H1 (cell line): ENCODE results near the gene MEF2A. TPM values are rescaled to one million over a fixed set of nuclear protein-coding genes. Genes with fewer than 3 reads are reported as not detected.

Experiments
- CTCF ChIA-PET: fragments of 300-600 bp; sonication (Branson Sonifier 250); formaldehyde crosslinking; loops from one replicate; lab custom pipeline; 2021; ENCODE audit not compliant: partially characterized antibody; lab: Charles Lee
- POLR2A ChIA-PET: fragments of 300-600 bp; sonication (Branson Sonifier 250); formaldehyde crosslinking; loops from one replicate; lab custom pipeline; 2021; ENCODE audit warnings: inconsistent platforms; ENCODE audit not compliant: partially characterized antibody; lab: Charles Lee
- DNase-seq, 2 experiments: peaks; one replicate each; pipeline versions ENCODE4 v3.0.0 to v3.0.0-alpha.2; 2010 to 2022; ENCODE audit warnings: low spot score in 2 of 2, low read depth in 1 of 2, mixed read lengths in 1 of 2
- FAIRE-seq: peaks from 2 replicates; lab custom pipeline; 2011; peaks lifted over from hg19 to GRCh38; lab: Jason Lieb, UNC
- H2AFZ ChIP-seq: 2 replicates; pipeline ENCODE4 v1.8.1; 2012; ENCODE audit warnings: low read length, inconsistent platforms
- H2AK5ac ChIP-seq: 2 replicates; pipeline ENCODE4 v1.6.1; 2013; ENCODE audit warnings: low read depth, low read length
- H2BK120ac ChIP-seq: replicated peaks from 2 replicates; pipeline ENCODE3; 2013; ENCODE audit warnings: low read depth, low read length, inconsistent platforms
- H2BK12ac ChIP-seq: 2 replicates; pipeline ENCODE4 v1.6.1; 2013; ENCODE audit warnings: low read depth, low read length
- H2BK15ac ChIP-seq: 2 replicates; pipeline ENCODE4 v1.6.1; 2013; ENCODE audit warnings: low read length
- H2BK20ac ChIP-seq: 2 replicates; pipeline ENCODE4 v1.6.1; 2013; ENCODE audit warnings: low read length
- H2BK5ac ChIP-seq: 2 replicates; pipeline ENCODE4 v1.6.1; 2013; ENCODE audit warnings: low read depth, low read length
- H3K14ac ChIP-seq: 2 replicates; pipeline ENCODE4 v1.6.1; 2013; ENCODE audit warnings: inconsistent platforms; ENCODE audit not compliant: insufficient read length
- H3K18ac ChIP-seq: 2 replicates; pipeline ENCODE4 v1.6.1; 2013; ENCODE audit warnings: low read length; ENCODE audit errors: extremely low read depth
- H3K23ac ChIP-seq: 2 replicates; pipeline ENCODE4 v1.6.1; 2013; ENCODE audit warnings: inconsistent platforms; ENCODE audit not compliant: insufficient read length
- H3K23me2 ChIP-seq: 2 replicates; pipeline ENCODE4 v1.6.1; 2013; ENCODE audit warnings: low read depth, low read length
- H3K27ac ChIP-seq: 2 replicates; pipeline ENCODE4 v1.6.1; 2011; ENCODE audit warnings: low read depth, low read length, inconsistent platforms
- H3K27me3 ChIP-seq, 4 experiments: replicated peaks in 1 of 4; 1 replicate in 1 of 4; 2 replicates in 3 of 4; pipeline versions ENCODE4 v1.6.1 to v1.8.1; 2011 to 2013; ENCODE audit warnings: low read length in 3 of 4, mild to moderate bottlenecking in 3 of 4, inconsistent platforms in 2 of 4, mixed read lengths in 2 of 4, moderate library complexity in 1 of 4; ENCODE audit not compliant: control insufficient read depth in 3 of 4, insufficient read depth in 3 of 4; ENCODE audit errors: extremely low read depth in 1 of 4
- H3K36me3 ChIP-seq, 4 experiments: 2 replicates each; pipeline versions ENCODE4 v1.6.1 to v1.8.1; 2011 to 2013; ENCODE audit warnings: mild to moderate bottlenecking in 4 of 4, low read length in 3 of 4, moderate library complexity in 2 of 4, control low read depth in 1 of 4, inconsistent platforms in 1 of 4; ENCODE audit not compliant: insufficient read depth in 4 of 4, control insufficient read depth in 2 of 4
- H3K4ac ChIP-seq: replicated peaks from 2 replicates; pipeline ENCODE3; 2013; ENCODE audit warnings: low read length, low read depth, mixed read lengths, inconsistent platforms; ENCODE audit not compliant: insufficient read length
- H3K4me1 ChIP-seq, 4 experiments: replicated peaks in 1 of 4; 1 replicate in 1 of 4; 2 replicates in 3 of 4; pipeline versions ENCODE4 v1.6.1 to v1.8.1; 2011 to 2013; ENCODE audit warnings: low read length in 3 of 4, inconsistent platforms in 2 of 4, mixed read lengths in 1 of 4; ENCODE audit not compliant: insufficient read depth in 4 of 4, control insufficient read depth in 3 of 4
- H3K4me2 ChIP-seq, 2 experiments: 2 replicates each; pipeline versions ENCODE4 v1.6.1 to v1.8.1; 2011 to 2013; ENCODE audit warnings: low read depth in 2 of 2, low read length in 2 of 2, control low read depth in 1 of 2, inconsistent platforms in 1 of 2, mild to moderate bottlenecking in 1 of 2; ENCODE audit not compliant: insufficient read depth in 1 of 2
- H3K4me3 ChIP-seq, 4 experiments: fragments of 200-600, 300-600 bp in 1 of 4; sonication (generic), shearing (Covaris generic), sonication (Bioruptor Twin) in 1 of 4; 2 replicates each; pipeline versions ENCODE4 v1.5.1 to v1.8.1; 2011 to 2016; ENCODE audit warnings: low read length in 4 of 4, low read depth in 3 of 4, control low read depth in 2 of 4, inconsistent platforms in 2 of 4, mild to moderate bottlenecking in 2 of 4, mixed read lengths in 1 of 4, moderate library complexity in 1 of 4; ENCODE audit not compliant: insufficient read depth in 2 of 4; ENCODE audit errors: extremely low read depth in 1 of 4
- H3K56ac ChIP-seq: replicated peaks from 2 replicates; pipeline ENCODE3; 2013; ENCODE audit warnings: low read depth, mild to moderate bottlenecking, mixed read lengths, low read length, inconsistent platforms; ENCODE audit not compliant: insufficient read length
- H3K79me1 ChIP-seq: 2 replicates; pipeline ENCODE4 v1.6.1; 2013; ENCODE audit warnings: low read depth, low read length, control low read depth
- H3K79me2 ChIP-seq, 2 experiments: 2 replicates each; pipeline versions ENCODE4 v1.6.1 to v1.8.1; 2012 to 2013; ENCODE audit warnings: low read length in 2 of 2, mild to moderate bottlenecking in 2 of 2, inconsistent platforms in 1 of 2; ENCODE audit not compliant: insufficient read depth in 2 of 2, control insufficient read depth in 1 of 2
- H3K9ac ChIP-seq, 4 experiments: replicated peaks in 1 of 4; 1 replicate in 1 of 4; 2 replicates in 3 of 4; pipeline versions ENCODE4 v1.6.1 to v1.8.1; 2011 to 2013; ENCODE audit warnings: low read depth in 3 of 4, low read length in 3 of 4, control low read depth in 2 of 4, mild to moderate bottlenecking in 2 of 4, moderate library complexity in 2 of 4, inconsistent platforms in 1 of 4; ENCODE audit errors: extremely low read depth in 1 of 4
- H3K9me3 ChIP-seq, 2 experiments: 2 replicates each; pipeline versions ENCODE4 v1.6.1 to v1.8.1; 2012 to 2013; ENCODE audit warnings: mild to moderate bottlenecking in 2 of 2, moderate library complexity in 2 of 2, control low read depth in 1 of 2, inconsistent platforms in 1 of 2, low read depth in 1 of 2, low read length in 1 of 2, mixed read lengths in 1 of 2; ENCODE audit not compliant: insufficient read depth in 2 of 2
- H4K20me1 ChIP-seq, 2 experiments: replicated peaks in 1 of 2; 2 replicates each; pipeline versions ENCODE3 to v1.8.1; 2011 to 2013; ENCODE audit warnings: inconsistent platforms in 2 of 2, low read length in 2 of 2, mild to moderate bottlenecking in 1 of 2; ENCODE audit not compliant: insufficient read depth in 2 of 2, control insufficient read depth in 1 of 2
- H4K5ac ChIP-seq: 2 replicates; pipeline ENCODE4 v1.6.1; 2013; ENCODE audit warnings: low read length, low read depth, mixed read lengths, inconsistent platforms; ENCODE audit not compliant: insufficient read length
- H4K8ac ChIP-seq: 2 replicates; pipeline ENCODE4 v1.8.0; 2013; ENCODE audit warnings: mild to moderate bottlenecking, moderate library complexity, low read length, inconsistent platforms; ENCODE audit not compliant: insufficient read depth; ENCODE audit errors: extremely low read depth
- H4K91ac ChIP-seq: replicated peaks from 2 replicates; pipeline ENCODE3; 2013; ENCODE audit warnings: low read length, mixed read lengths, inconsistent platforms; ENCODE audit not compliant: insufficient read length
- BRCA1 ChIP-seq: IDR thresholded peaks from 2 replicates; pipeline ENCODE4 v1.6.1; 2012; ENCODE audit warnings: low read depth, low read length, improper control_type of control experiment
- CHD1 ChIP-seq: IDR thresholded peaks from 2 replicates; pipeline ENCODE4 v1.6.1; 2012; ENCODE audit warnings: low read depth, low read length, improper control_type of control experiment
- E2F6 ChIP-seq: IDR thresholded peaks from 2 replicates; pipeline ENCODE4 v1.6.1; 2012; ENCODE audit warnings: inconsistent platforms
- EGR1 ChIP-seq: IDR thresholded peaks from 2 replicates; pipeline ENCODE4 v1.6.1; 2011; ENCODE audit warnings: low read depth, low read length, borderline replicate concordance
- EP300 ChIP-seq, 2 experiments: IDR thresholded peaks; 1 replicate in 1 of 2; 2 replicates in 1 of 2; pipeline ENCODE4 v1.6.1; 2011 to 2012; ENCODE audit warnings: low read depth in 2 of 2, low read length in 2 of 2, mild to moderate bottlenecking in 2 of 2, borderline replicate concordance in 1 of 2, inconsistent platforms in 1 of 2, moderate library complexity in 1 of 2
- EZH2 ChIP-seq: fragments of 200-600 bp; sonication (generic); IDR thresholded peaks from 2 replicates; pipeline ENCODE4 v1.7.1; 2012; ENCODE audit warnings: low read depth, mild to moderate bottlenecking, moderate library complexity, low read length, inconsistent platforms; ENCODE audit not compliant: severe bottlenecking
- JUN ChIP-seq: IDR thresholded peaks from 2 replicates; pipeline ENCODE4 v1.6.1; 2011; ENCODE audit warnings: low read depth, mild to moderate bottlenecking, improper control_type of control experiment, low read length
- MAFK ChIP-seq: IDR thresholded peaks from 2 replicates; pipeline ENCODE4 v1.6.1; 2012; ENCODE audit warnings: low read depth, mild to moderate bottlenecking, improper control_type of control experiment, low read length
- RXRA ChIP-seq: IDR thresholded peaks from 2 replicates; pipeline ENCODE4 v1.6.1; 2011; ENCODE audit warnings: low read depth, mild to moderate bottlenecking, low read length, moderate library complexity; ENCODE audit not compliant: insufficient read depth
- SIRT6 ChIP-seq: IDR thresholded peaks from one replicate; pipeline ENCODE4 v1.7.1; 2012; ENCODE audit warnings: low read length, inconsistent platforms
- SP4 ChIP-seq: IDR thresholded peaks from 2 replicates; pipeline ENCODE4 v1.6.1; 2012; ENCODE audit warnings: low read length, inconsistent platforms
- SUZ12 ChIP-seq: fragments of 200-600 bp; sonication (generic); IDR thresholded peaks from 2 replicates; pipeline ENCODE4 v1.6.1; 2012; ENCODE audit warnings: mild to moderate bottlenecking, inconsistent platforms, low read length, moderate library complexity, mixed read lengths
- WGBS, 2 experiments: shearing (Covaris generic) in 1 of 2; methylation state at CpG; one replicate each; pipeline versions ENCODE4 v1.1.6 to v1.1.7; 2013 to 2015; ENCODE audit warnings: low lambda C conversion rate in 2 of 2, mixed read lengths in 2 of 2, inconsistent platforms in 1 of 2, low coverage in 1 of 2, missing lambda C conversion rate in 1 of 2; ENCODE audit not compliant: insufficient replicate concordance in 2 of 2, insufficient coverage in 1 of 2, insufficient read length in 1 of 2; ENCODE audit errors: extremely low coverage in 1 of 2, missing lambda C conversion rate in 1 of 2; 5-methylcytosine and 5-hydroxymethylcytosine counted together
- polyA plus RNA-seq, 7 experiments: library from polyadenylated mRNA; depleted of rRNA in 3 of 7; stranded (reverse) in 5 of 7; unstranded in 2 of 7; fragments of >200 nt in 5 of 7; fragments of 200-250 nt in 2 of 7; gene quantifications; 1 replicate in 5 of 7; 2 replicates in 1 of 7; 4 replicates in 1 of 7; pipeline versions ENCODE4 v1.2.1 to v1.2.3, GENCODE V29; 2011 to 2013; ENCODE audit warnings: missing spikeins in 2 of 7, mixed read lengths in 2 of 7
- total RNA-seq: library from RNA; stranded (reverse); fragmentation: NEBNext Ultra II Directional; extraction: Animal tissue kit (Norgen Biotek cat#: 25700); gene quantifications from 2 replicates; pipeline ENCODE4 v1.2.1, GENCODE V29; 2021
- TF ChIP-seq, protein P1 (sequence below): IDR thresholded peaks from 2 replicates; pipeline ENCODE4 v1.6.1; 2012; ENCODE audit warnings: low read length, inconsistent platforms

MEF2A gene
- total and polyA plus RNA-seq, 2 of the 8 experiments (the other 6 are each of a cell fraction or from before 2014, with no cell fraction given) = 15.6 to 22.5 TPM

GRCh38 chr15:99763827-99764226 is 198.0 kb downstream of the MEF2A start:
- Histone ChIP-seq H2BK120ac (no peak overlapping the region), H2BK12ac (no peak overlapping the region), H3K9me3 (no peaks in the 10 kb centered on the region), H2BK20ac (no peak overlapping the region), H2BK5ac (no peak overlapping the region), H4K91ac (no peak overlapping the region), H3K14ac (no peak overlapping the region), H3K4me2 (no peak overlapping the region), H3K79me1 (no peaks in the 10 kb centered on the region), H3K9ac (no peak overlapping the region), H3K23ac (no peak overlapping the region), H3K23me2 (no peaks in the 10 kb centered on the region), H3K4me1 (no peaks in the 10 kb centered on the region), H2BK15ac (no peak overlapping the region), H4K5ac (no peak overlapping the region), H4K8ac (no peak overlapping the region), H3K4me3 (no peak overlapping the region), H3K27ac (no peak overlapping the region), H3K56ac (no peak overlapping the region), H3K18ac (no peak overlapping the region), H3K27me3 (no peaks in the 10 kb centered on the region), H2AFZ (no peak overlapping the region), H4K20me1 (no peaks in the 10 kb centered on the region), H2AK5ac (no peak overlapping the region), H3K4ac (no peak overlapping the region), H3K79me2 (no peaks in the 10 kb centered on the region), H3K36me3 (no peaks in the 10 kb centered on the region)
- WGBS, 2 experiments = 88% methylated on average over 2 of the region's 2 CpGs; no CpG with 5 or more reads in 1 of the 2 experiments
- ChIA-PET POLR2A (no interaction called here), CTCF (no interaction called here)
- FAIRE-seq (no peak), DNase-seq (no peak)
- TF ChIP-seq CHD1 (no peak), SUZ12 (no peak), RXRA (no peak), EZH2 (no peak), EP300 (IDR thresholded peaks at IDR 0.05; ENCODE audit: borderline replicate concordance in 1 of 2, low read depth in 2 of 2, low read length in 2 of 2) (no peak), SP4 (no peak), SIRT6 (no peak), EGR1 (no peak), BRCA1 (no peak), JUN (no peak), E2F6 (no peak), MAFK (no peak)
- TF ChIP-seq, protein P1, sequence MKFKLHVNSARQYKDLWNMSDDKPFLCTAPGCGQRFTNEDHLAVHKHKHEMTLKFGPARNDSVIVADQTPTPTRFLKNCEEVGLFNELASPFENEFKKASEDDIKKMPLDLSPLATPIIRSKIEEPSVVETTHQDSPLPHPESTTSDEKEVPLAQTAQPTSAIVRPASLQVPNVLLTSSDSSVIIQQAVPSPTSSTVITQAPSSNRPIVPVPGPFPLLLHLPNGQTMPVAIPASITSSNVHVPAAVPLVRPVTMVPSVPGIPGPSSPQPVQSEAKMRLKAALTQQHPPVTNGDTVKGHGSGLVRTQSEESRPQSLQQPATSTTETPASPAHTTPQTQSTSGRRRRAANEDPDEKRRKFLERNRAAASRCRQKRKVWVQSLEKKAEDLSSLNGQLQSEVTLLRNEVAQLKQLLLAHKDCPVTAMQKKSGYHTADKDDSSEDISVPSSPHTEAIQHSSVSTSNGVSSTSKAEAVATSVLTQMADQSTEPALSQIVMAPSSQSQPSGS = no peak
